HepG2 (cell line): ENCODE data around the gene ADCK2. TPM values are rescaled to one million over a fixed set of nuclear protein-coding genes. Genes with fewer than 3 reads are reported as not detected.

Experiments
- ATAC-seq: fragments of 200-7000 bp; cut with Tn5 transposase; 3 replicates; pipeline ENCODE4 v1.9.1; 2020; ENCODE audit warnings: mild to moderate bottlenecking, moderate library complexity
- BruUV-seq: library from RNA; stranded (reverse); fragments of 400-500 nt; replicated peaks from 2 replicates; lab custom pipeline; 2021; lab: Mats Ljungman, UMichigan
- CTCF ChIA-PET: fragments of 300-600 bp; formaldehyde crosslinking; extraction: SDS; loops from one replicate; lab custom pipeline; 2021; ENCODE audit warnings: low total read pairs, inconsistent platforms, low intra/inter-chr PET ratio; lab: Yijun Ruan, JAX
- POLR2A ChIA-PET: fragments of 350-600 bp; sonication (Branson Sonifier 250); formaldehyde crosslinking; loops from one replicate; lab custom pipeline; 2020; ENCODE audit warnings: antibody characterized with exemption, inconsistent platforms; lab: Yijun Ruan, JAX
- DNase-seq: peaks from one replicate; pipeline ENCODE4 v3.0.0-alpha.2; 2015; ENCODE audit warnings: low spot score
- FAIRE-seq: peaks from 3 replicates; lab custom pipeline; 2011; peaks lifted over from hg19 to GRCh38; lab: Jason Lieb, UNC
- H2AFZ ChIP-seq: one replicate; pipeline ENCODE4 v1.6.1; 2011; ENCODE audit warnings: low read length, inconsistent platforms
- H3K27ac ChIP-seq: fragments of 300-600 bp; 3 replicates; pipeline ENCODE4 v1.8.0; 2011; ENCODE audit warnings: mixed run types, mild to moderate bottlenecking, mixed read lengths, low read length, inconsistent platforms; ENCODE audit not compliant: insufficient read depth; ENCODE audit errors: extremely low read length
- H3K27me3 ChIP-seq, 2 experiments: fragments of 200-600 bp in 1 of 2; 2 replicates in 1 of 2; 3 replicates in 1 of 2; pipeline versions ENCODE4 v1.6.0 to v1.8.0; 2011; ENCODE audit warnings: low read length in 2 of 2, mild to moderate bottlenecking in 2 of 2, moderate library complexity in 2 of 2, inconsistent platforms in 1 of 2; ENCODE audit not compliant: insufficient read depth in 2 of 2, control insufficient read depth in 1 of 2
- H3K36me3 ChIP-seq, 2 experiments: fragments of 200-600 bp in 1 of 2; replicated peaks in 1 of 2; 2 replicates in 1 of 2; 3 replicates in 1 of 2; pipeline versions ENCODE4 v1.5.1 to v1.8.0; 2011; ENCODE audit warnings: low read length in 2 of 2, inconsistent platforms in 1 of 2; ENCODE audit not compliant: insufficient read depth in 2 of 2, control insufficient read depth in 1 of 2
- H3K4me1 ChIP-seq: 2 replicates; pipeline ENCODE4 v1.5.1; 2012; ENCODE audit warnings: low read length, inconsistent platforms; ENCODE audit not compliant: insufficient read depth
- H3K4me2 ChIP-seq: 2 replicates; pipeline ENCODE4 v1.6.0; 2011; ENCODE audit warnings: low read depth, low read length, inconsistent platforms
- H3K4me3 ChIP-seq, 3 experiments: fragments of 200-600 bp in 1 of 3; sonication (generic), shearing (Covaris generic) in 1 of 3; replicated peaks in 1 of 3; 2 replicates each; pipeline ENCODE4 v1.5.1; 2011 to 2016; ENCODE audit warnings: low read length in 3 of 3, inconsistent platforms in 2 of 3, low read depth in 2 of 3, mild to moderate bottlenecking in 2 of 3, control low read depth in 1 of 3, mixed read lengths in 1 of 3; ENCODE audit not compliant: insufficient read depth in 1 of 3
- H3K79me2 ChIP-seq: one replicate; pipeline ENCODE4 v1.6.1; 2011; ENCODE audit warnings: low read length, inconsistent platforms; ENCODE audit not compliant: insufficient read depth
- H3K9ac ChIP-seq: 2 replicates; pipeline ENCODE4 v1.6.0; 2011; ENCODE audit warnings: mild to moderate bottlenecking, low read depth, low read length, inconsistent platforms; ENCODE audit not compliant: insufficient read depth
- H3K9me3 ChIP-seq: 2 replicates; pipeline ENCODE4 v1.5.1; 2012; ENCODE audit warnings: mild to moderate bottlenecking, low read length
- H4K20me1 ChIP-seq: 2 replicates; pipeline ENCODE4 v1.6.0; 2011; ENCODE audit warnings: inconsistent platforms, mild to moderate bottlenecking, low read length, moderate library complexity; ENCODE audit not compliant: insufficient read depth
- DBP ChIP-seq: sonication (generic); formaldehyde crosslinking; IDR thresholded peaks from 2 replicates; pipeline ENCODE4 v1.4.0; 2020; ENCODE audit warnings: missing genetic modification reagents; ENCODE audit errors: not compliant biosample characterization
- DMAP1 ChIP-seq: IDR thresholded peaks from 2 replicates; pipeline ENCODE4 v1.6.1; 2016
- HMGA1 ChIP-seq: sonication (generic); formaldehyde crosslinking; conservative IDR thresholded peaks from 2 replicates; pipeline ENCODE4 v1.4.0; 2020; ENCODE audit warnings: missing genetic modification reagents
- PRDM15 ChIP-seq: sonication (generic); formaldehyde crosslinking; IDR thresholded peaks from 2 replicates; pipeline ENCODE4 v1.4.0; 2020; ENCODE audit warnings: missing genetic modification reagents
- SALL2 ChIP-seq: sonication (generic); formaldehyde crosslinking; IDR thresholded peaks from 2 replicates; pipeline ENCODE4 v1.8.1; 2023; ENCODE audit warnings: mild to moderate bottlenecking, missing genetic modification reagents, inconsistent platforms
- ZBTB2 ChIP-seq: sonication (generic); formaldehyde crosslinking; IDR thresholded peaks from 2 replicates; pipeline ENCODE4 v1.8.0; 2022; ENCODE audit warnings: low read depth, missing genetic modification reagents
- ZFY ChIP-seq: sonication (generic); formaldehyde crosslinking; IDR thresholded peaks from 2 replicates; pipeline ENCODE4 v1.4.0; 2020; ENCODE audit warnings: missing genetic modification reagents
- ZNF18 ChIP-seq: sonication (generic); formaldehyde crosslinking; IDR thresholded peaks from 2 replicates; pipeline ENCODE4 v1.8.0; 2022; ENCODE audit warnings: mild to moderate bottlenecking, missing genetic modification reagents; ENCODE audit not compliant: insufficient replicate concordance
- ZNF552 ChIP-seq: sonication (generic); formaldehyde crosslinking; IDR thresholded peaks from 2 replicates; pipeline ENCODE4 v1.9.0; 2022; ENCODE audit warnings: missing genetic modification reagents, mild to moderate bottlenecking, borderline replicate concordance
- WGBS: methylation state at CpG from one replicate; pipeline ENCODE4 v1.1.6; 2017; ENCODE audit warnings: low lambda C conversion rate; 5-methylcytosine and 5-hydroxymethylcytosine counted together
- in situ Hi-C: cut with HindIII; loops from 2 replicates; pipeline ENCODE4 v1.10.0; 2017; ENCODE audit warnings: low pct_unique_long_range_greater_than_20kb; ENCODE audit not compliant: extremely low pct_ligation_motif_present
- intact Hi-C: fragments of 100-400 bp; cut with micrococcal nuclease; formaldehyde crosslinking; loops from one replicate; pipeline ENCODE4 v1.10.0; 2022; ENCODE audit not compliant: unreplicated experiment
- polyA plus RNA-seq, 8 experiments: library from polyadenylated mRNA; depleted of rRNA in 3 of 8; stranded (reverse) in 7 of 8; unstranded in 1 of 8; fragments of >200 nt; fragmentation: Illumina TruSeq in 4 of 8; extraction: Trizol in 4 of 8; gene quantifications; 2 replicates each; pipeline versions ENCODE4 v1.2.1 to v1.2.3, GENCODE V29; 2011 to 2016; ENCODE audit warnings: low read depth in 4 of 8, missing spikeins in 1 of 8, mixed read lengths in 1 of 8; ENCODE audit not compliant: insufficient read depth in 1 of 8
- total RNA-seq, 5 experiments: library from RNA; depleted of rRNA; stranded (reverse); fragments of >200 nt; fragmentation: Illumina TruSeq; extraction: Trizol; gene quantifications; 2 replicates each; pipeline ENCODE4 v1.2.3, GENCODE V29; 2016; ENCODE audit warnings: low read depth in 1 of 5

ADCK2 gene
- total and polyA plus RNA-seq, 2 of the 13 experiments (the other 11 are each of a cell fraction or from before 2014, with no cell fraction given) = 8.6 to 18.8 TPM

GRCh38 chr7:140688341-140688740 is 15.6 kb downstream of the ADCK2 start:
- Histone ChIP-seq H3K4me2 (no peak overlapping the region), H3K4me1 (peaks cover 8% of the 10 kb centered on the region; the same call in 1 of the 2 replicates), H3K9me3 (no peaks in the 10 kb centered on the region), H3K27ac (no peak overlapping the region), H4K20me1 (no peaks in the 10 kb centered on the region), H3K4me3 (no peak overlapping the region), H2AFZ (no peak overlapping the region), H3K79me2 (no peaks in the 10 kb centered on the region), H3K9ac (no peak overlapping the region), H3K36me3 (peaks cover 2 to 13% of the 10 kb centered on the region in 2 experiments; a peak in 3 of 5 replicates), H3K27me3 (no peaks in the 10 kb centered on the region)
- in situ Hi-C loops = loop anchor here (25.0 kb wide), 1 partner anchor 324 kb away; the partner anchor contains the start of gene MRPS33
- ChIA-PET POLR2A (no interaction called here), CTCF (no interaction called here)
- intact Hi-C loops = no loop called here
- no peak for TF ChIP-seq PRDM15 (CRISPR knock-in tag)
- no peak for TF ChIP-seq SALL2 (CRISPR knock-in tag)
- TF ChIP-seq DBP (CRISPR knock-in tag) = no peak
- no peak for TF ChIP-seq ZNF18 (CRISPR knock-in tag)
- no peak for TF ChIP-seq HMGA1 (CRISPR knock-in tag)
- TF ChIP-seq ZNF552 (CRISPR knock-in tag) = no peak
- no peak for TF ChIP-seq DMAP1 (CRISPR knock-in tag)
- TF ChIP-seq ZFY (CRISPR knock-in tag) = no peak
- TF ChIP-seq ZBTB2 (CRISPR knock-in tag) = no peak
- ATAC-seq (no peak), FAIRE-seq (no peak), DNase-seq (no peak)
- no TSS peak for BruUV-seq
- 92% methylated on average over 5 of the region's 6 CpGs for WGBS
